ENCODE measurements around the gene NEAT1.

NEAT1 gene

GRCh38 chr11:65390099-65390941, 32.3 kb upstream of the NEAT1 start:
- no peak for DNase-seq

DNA sequence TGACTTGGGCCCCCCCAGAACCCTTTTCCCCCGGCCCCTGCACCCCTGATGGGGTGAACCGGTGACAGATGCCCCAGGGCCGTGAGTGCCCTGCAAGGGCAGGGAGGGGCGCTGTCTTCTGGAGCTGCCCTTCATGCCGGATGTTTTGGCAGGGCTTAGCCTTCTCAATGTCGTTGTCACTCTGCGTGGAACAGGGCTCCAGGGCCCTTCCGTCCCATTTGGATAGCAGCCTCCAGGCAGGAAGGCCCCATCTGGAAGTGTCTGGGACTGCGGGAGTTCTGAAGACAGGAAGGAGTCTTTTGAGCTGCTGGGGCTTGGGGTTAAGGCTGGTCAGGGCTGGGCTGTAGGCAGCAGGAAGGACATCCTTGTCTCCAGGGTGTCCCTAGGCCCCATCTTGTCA, 31.6 kb upstream of the NEAT1 start:
- no peak for DNase-seq

- no peak for DNase-seq
Observed at GRCh38 chr11:65392186-65392829, 30.3 kb upstream of the NEAT1 start.

GRCh38 chr11:65392899-65393298, 29.7 kb upstream of the NEAT1 start:
- DNase-seq, result no peak

GRCh38 chr11:65393513-65394079, 29.0 kb upstream of the NEAT1 start:
- no peak for DNase-seq

DNA sequence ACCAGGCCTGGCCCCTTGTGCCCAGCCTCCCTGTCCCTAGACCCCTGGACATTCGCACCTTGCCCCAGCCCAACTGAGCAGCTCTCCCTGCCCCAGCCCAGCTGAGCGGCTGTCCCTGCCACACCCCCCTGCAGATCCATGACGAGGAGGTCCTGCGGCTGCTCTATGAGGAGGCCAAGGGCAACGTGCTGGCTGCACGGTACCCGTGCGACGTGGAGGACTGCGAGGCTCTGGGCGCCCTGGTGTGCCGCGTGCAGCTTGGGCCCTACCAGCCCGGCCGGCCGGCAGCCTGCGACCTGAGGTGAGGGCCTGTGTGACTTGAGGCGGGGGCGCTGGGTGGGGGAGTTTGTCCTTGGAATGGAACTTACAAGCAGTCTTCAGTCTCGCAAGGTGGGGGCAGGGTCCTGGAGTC, 28.5 kb upstream of the NEAT1 start:
- no peak for DNase-seq

- DNase-seq, result no peak
Observed at GRCh38 chr11:65395961-65396530, 26.6 kb upstream of the NEAT1 start.

- DNase-seq, result no peak
Observed at GRCh38 chr11:65396769-65397745, 25.5 kb upstream of the NEAT1 start.

DNA sequence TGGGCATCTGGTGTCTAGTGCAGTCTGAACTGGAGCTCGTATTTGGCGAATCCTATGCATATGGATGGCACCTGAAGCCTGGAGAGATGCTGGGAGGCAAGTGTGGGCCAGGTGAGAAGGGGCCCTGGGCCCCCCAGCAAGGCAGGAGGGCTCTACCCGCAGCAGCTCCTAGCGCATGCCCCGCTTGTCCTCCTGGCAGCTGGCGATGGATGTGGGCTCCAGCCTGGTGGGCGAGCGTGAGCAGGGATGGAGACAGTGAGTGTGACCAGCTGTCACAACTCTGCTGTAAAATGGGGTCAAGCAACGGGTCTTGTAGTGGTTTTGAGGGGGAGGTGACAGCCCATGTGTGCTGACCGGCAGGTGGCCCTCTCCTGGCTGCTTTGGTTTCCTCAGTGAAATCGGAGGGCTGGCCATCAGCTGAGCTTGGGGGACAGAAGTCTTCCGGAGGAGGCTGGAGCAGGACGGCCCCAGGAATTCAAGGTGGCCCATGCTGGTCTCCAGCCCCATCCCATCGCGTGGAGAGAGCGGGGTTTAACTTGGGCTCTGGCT, 24.2 kb upstream of the NEAT1 start:
- DNase-seq, result no peak

GRCh38 chr11:65399249-65399648, 23.3 kb upstream of the NEAT1 start:
- DNase-seq, result no peak

DNA sequence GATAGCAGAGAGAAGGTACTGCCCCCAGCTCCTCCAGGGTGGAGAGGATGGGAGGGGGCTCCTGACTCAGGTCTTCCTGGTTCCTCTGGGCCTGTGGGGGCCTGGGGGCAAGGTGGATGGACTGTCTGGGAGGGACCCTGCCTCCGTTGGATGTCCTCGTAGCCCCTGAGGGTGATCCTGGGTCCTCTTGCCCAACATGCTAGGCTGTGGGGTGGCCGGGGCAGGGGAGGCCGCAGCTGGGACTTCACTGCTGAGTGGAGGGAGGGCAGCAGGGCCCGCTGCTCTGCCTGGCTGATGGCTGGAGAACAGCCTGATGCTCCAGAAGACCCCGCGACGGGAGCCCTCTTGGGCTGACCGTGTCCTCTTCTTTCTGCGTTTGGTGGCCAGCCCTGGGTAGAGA, 22.8 kb upstream of the NEAT1 start:
- no peak for DNase-seq

GRCh38 chr11:65400307-65401072, 22.1 kb upstream of the NEAT1 start:
- no peak for DNase-seq

DNA sequence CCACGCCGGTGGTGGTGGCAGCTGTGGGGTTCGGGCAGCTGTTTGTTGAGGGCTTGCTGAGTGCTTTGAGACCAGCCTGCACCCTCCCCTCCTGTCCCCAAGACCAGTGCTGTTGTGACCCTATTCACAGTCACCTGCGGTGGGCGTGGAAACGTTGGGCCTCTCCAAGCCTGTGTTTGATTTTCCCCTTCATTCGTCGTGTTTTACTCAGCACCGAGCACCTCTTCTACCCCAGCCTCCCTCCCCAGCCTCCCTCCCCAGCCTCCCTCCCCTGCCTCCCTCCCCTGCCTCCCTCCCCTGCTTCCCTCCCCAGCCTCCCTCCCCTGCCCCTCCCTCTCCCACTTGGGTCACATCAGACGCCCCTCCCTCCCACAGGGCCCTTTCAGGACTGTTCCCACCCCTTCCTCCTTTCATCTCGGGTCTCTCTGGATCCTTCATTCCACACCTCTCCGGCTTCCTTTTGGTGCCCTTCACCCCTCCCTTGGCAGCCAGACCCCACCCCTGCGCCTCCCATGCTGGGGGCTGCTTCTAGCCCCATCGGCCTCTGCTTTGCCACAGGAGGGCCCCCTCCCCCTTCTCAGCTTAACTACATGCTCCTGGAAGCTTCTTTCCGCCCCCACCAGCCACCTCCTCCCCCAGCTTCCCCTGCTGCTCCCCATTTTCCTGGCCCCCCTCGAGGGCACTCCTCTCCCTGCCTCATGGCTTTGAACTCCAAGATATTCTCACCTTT, 21.4 kb upstream of the NEAT1 start:
- no peak for DNase-seq

DNA sequence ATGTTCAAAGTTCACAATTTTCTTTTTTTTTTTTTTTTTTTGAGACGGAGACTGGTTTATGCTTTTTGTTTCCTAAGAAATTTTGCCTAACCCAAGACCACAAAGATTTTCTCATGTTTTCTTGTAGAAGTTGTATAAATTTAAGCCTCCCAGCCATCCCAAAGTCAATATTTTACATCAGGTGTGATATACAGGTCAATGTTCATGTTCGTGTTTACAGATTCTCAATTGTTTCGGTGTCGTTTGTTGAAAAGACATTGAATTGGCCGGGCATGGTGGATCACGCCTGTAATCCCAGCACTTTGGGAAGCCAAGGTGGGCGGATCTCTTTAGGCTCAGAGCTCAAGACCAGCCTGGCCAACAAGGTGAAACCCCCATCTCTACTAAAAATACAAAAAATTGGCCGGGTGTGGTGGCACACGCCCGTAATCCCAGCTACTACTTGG, 20.8 kb upstream of the NEAT1 start:
- DNase-seq, result no peak

- no peak for DNase-seq
Observed at GRCh38 chr11:65402790-65403189, 19.8 kb upstream of the NEAT1 start.

DNA sequence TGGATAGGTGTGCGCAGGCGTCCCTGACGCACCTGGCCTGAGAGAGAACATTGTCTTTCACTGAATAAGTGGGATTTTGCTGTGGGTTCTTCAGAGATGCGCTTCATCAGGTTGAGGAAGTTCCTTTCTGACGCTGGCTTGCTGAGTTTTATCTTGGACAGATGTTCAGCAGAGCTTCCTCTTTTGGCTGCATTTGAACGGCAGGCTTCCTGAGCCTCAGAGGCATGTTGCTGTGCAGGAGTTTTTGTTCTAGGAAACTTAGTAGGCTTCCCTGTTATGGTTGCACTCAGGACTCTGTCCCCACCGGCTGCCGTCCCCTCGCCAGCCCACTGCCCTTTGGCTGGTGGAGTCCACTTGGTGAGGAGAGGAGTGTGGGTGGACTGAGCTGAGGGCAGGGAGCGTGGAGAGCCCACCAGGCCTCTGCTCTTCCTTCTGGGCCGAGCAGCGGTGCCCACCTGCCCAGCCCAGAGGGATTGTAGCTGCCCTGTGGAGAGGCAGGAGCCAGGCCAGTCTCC, 18.9 kb upstream of the NEAT1 start:
- DNase-seq, result peak; percentile 5 to 89

DNA sequence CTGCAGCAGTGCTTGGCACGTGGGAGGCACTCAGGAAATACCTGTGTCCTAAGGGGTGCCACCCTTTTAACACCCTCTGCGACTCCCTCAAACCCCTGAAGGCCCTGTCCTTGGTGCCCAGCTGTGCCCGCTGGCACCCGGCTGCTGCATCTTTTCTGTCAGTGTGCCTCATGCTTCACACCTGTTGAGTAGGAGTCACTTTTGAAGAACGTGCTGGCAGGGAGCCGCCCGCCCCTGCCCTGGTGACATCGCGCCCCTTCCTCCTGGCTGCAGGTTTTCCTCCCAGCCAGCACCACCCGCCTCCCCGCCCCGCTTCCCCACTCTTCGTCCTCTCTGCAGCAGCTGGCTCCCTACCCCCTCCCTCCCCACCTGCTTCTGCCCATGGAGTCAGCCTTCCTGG, 18.4 kb upstream of the NEAT1 start:
- no peak for DNase-seq

DNA sequence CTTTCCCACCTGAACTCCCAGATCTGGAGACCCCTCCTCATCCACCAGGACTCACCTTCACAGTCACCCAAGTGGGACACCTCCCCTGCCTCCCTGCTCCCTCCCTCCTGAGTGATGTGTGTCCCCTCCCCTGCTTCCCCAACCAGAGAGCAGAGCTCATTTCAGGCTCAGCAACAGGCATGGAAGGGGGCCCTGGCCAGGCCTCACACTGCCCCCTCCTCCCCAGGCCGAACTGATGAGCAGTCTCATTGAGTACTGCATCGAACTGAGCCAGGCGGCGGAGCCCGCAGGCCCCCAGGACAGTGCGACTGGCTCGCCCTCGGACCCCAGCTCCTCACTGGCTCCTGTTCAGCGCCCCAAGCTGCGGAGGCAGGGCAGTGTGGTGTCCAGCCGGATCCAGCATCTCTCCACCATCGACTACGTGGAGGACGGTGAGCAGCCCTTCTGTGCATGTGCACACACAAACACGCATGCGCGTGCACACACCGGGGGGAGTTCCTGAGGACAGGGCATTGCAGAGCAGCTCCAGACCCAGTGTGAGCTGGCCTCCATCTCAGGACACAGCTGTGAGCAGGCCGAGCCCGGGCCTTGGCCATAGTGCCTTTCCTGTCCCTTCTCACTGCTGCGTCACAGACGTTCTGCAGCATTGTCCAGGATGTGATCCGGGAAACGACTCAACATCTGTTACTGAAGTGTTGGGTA, 17.8 kb upstream of the NEAT1 start:
- DNase-seq, result no peak

- DNase-seq, result no peak
Observed at GRCh38 chr11:65410936-65411680, 11.5 kb upstream of the NEAT1 start.

Measured in bone marrow (tissue), 2 donors.